Muscle of leg (tissue), 11 donors: ENCODE measurements around the gene ZFP1. TPM values are rescaled to one million over a fixed set of nuclear protein-coding genes. Genes with fewer than 3 reads are reported as not detected.
"Not testable (repeated sequence)": the region's sequence is repeated elsewhere in the genome, so short reads cannot be mapped to it uniquely, and the experiment has no call there.

Experiments used
- DNase-seq: peaks from one replicate; pipeline ENCODE4 v3.0.0; 2013
- H3K27ac ChIP-seq: one replicate; pipeline ENCODE4 v1.5.1; 2013; ENCODE audit warnings: mild to moderate bottlenecking, low read length, control low read depth
- H3K27me3 ChIP-seq: one replicate; pipeline ENCODE4 v1.6.1; 2013; ENCODE audit warnings: low read length; ENCODE audit not compliant: control insufficient read depth, insufficient read depth
- H3K36me3 ChIP-seq: one replicate; pipeline ENCODE4 v1.6.1; 2013; ENCODE audit warnings: low read length; ENCODE audit not compliant: control insufficient read depth, insufficient read depth
- H3K4me1 ChIP-seq: one replicate; pipeline ENCODE4 v1.6.1; 2013; ENCODE audit warnings: low read length; ENCODE audit not compliant: control insufficient read depth, insufficient read depth
- H3K4me3 ChIP-seq: one replicate; pipeline ENCODE4 v1.5.1; 2013; ENCODE audit warnings: low read length, control low read depth
- H3K9me3 ChIP-seq: replicated peaks from 2 replicates; pipeline ENCODE4 v1.6.1; 2013; ENCODE audit warnings: low read depth, low read length; ENCODE audit not compliant: control insufficient read depth
- WGBS: methylation state at CpG from one replicate; pipeline ENCODE4 v1.1.5; 2013; ENCODE audit warnings: missing lambda C conversion rate; ENCODE audit not compliant: insufficient coverage; 5-methylcytosine and 5-hydroxymethylcytosine counted together
- polyA plus RNA-seq, 8 donors: library from polyadenylated mRNA; unstranded; fragments of 120-200 nt; gene quantifications; one replicate each; pipeline versions ENCODE4 v1.2.1 to v1.2.3, GENCODE V29; 2013; ENCODE audit warnings: inconsistent platforms in 1 of 8, low replicate concordance in 1 of 8; ENCODE audit not compliant: insufficient read length in 8 of 8, insufficient read depth in 1 of 8
- total RNA-seq: library from RNA; stranded (reverse); fragments of 120-200 nt; gene quantifications from one replicate; pipeline ENCODE4 v1.2.4, GENCODE V29; 2013

The ZFP1 gene
- total and polyA plus RNA-seq, 9 donors: 10.4 to 17.2 (median 14.2) TPM

GRCh38 chr16:75121949-75122568, 26.3 kb upstream of the ZFP1 start:
- WGBS: 100% methylated on average over 5 of the region's 6 CpGs
- Histone ChIP-seq H3K4me1 (no peaks in the 10 kb centered on the region), H3K4me3 (no peak overlapping the region), H3K27ac (no peak overlapping the region), H3K27me3 (no peaks in the 10 kb centered on the region), H3K9me3 (peaks cover 4% of the 10 kb centered on the region), H3K36me3 (no peaks in the 10 kb centered on the region)
- no peak for DNase-seq

DNA sequence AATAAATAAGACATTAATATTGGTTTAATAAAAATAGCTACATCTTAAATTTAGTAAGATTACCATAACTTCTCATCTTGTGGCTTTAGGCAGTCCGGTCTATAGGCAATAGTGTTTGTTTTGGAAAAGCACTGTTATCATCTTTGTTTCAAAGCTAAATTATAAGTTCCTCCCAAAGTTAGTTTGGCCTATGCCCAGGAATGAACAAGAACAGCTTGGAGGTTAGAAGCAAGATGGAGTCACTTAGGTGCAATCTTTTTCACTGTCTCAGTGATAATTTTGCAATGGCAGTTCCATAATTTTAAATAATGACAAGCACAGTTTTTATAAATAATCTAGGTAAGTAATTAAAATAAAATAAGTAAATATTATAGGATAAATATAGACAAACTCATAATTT, 25.7 kb upstream of the ZFP1 start:
- Histone ChIP-seq H3K4me3 (no peak overlapping the region), H3K27ac (no peak overlapping the region), H3K36me3 (no peaks in the 10 kb centered on the region), H3K9me3 (peaks cover 4% of the 10 kb centered on the region), H3K4me1 (no peaks in the 10 kb centered on the region), H3K27me3 (no peaks in the 10 kb centered on the region)
- no peak for DNase-seq
- no CpG with 5 or more reads among the region's 1 CpG for WGBS

- Histone ChIP-seq H3K4me3 (no peak overlapping the region), H3K27me3 (no peaks in the 10 kb centered on the region), H3K9me3 (no peaks in the 10 kb centered on the region), H3K27ac (no peak overlapping the region), H3K36me3 (no peaks in the 10 kb centered on the region), H3K4me1 (no peaks in the 10 kb centered on the region)
- DNase-seq: no peak
- WGBS: no CpG with 5 or more reads among the region's 4 CpGs
These were observed 20.5 kb upstream of the ZFP1 start for GRCh38 chr16:75127713-75128415.

DNA sequence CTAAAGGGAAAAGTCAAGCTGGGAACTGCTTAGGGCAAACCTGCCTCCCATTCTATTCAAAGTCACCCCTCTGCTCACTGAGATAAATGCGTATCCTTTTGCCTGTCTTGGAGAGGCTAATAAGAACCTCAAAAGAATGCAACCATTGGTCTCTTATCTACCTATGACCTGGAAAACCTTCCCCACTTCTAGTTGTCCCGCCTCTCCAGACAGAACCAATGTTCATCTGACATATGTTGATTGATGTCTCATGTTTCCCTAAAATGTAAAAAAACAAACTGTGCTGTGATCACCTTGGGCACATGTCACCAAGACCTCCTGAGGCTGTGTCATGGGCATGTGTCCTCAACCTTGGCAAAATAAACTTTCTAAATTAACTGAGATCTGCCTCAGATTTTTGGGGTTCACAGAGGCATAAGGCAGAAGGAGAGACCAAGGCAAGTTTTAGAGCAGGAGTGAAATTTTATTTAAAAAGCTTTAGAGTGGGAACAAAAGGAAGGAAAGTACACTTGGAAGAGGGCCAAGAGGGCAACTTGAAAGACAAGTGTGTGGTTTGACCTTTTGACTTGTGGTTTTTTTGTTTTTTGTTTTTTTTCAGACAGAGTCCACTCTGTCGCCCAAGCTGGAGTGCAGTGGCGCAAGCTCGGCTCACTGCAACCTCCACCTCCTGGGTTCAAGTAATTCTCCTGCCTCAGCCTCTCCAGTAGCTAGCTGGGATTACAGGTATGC, 18.7 kb upstream of the ZFP1 start:
- not testable (repeated sequence) for H3K4me3 ChIP-seq

GRCh38 chr16:75130150-75130771, 18.1 kb upstream of the ZFP1 start:
- 98% methylated on average over 5 of the region's 9 CpGs for WGBS
- no peaks in the 10 kb centered on the region for H3K4me1 ChIP-seq
- no peaks in the 10 kb centered on the region for H3K9me3 ChIP-seq
- no peak overlapping the region for H3K27ac ChIP-seq
- no peaks in the 10 kb centered on the region for H3K27me3 ChIP-seq
- no peak overlapping the region for H3K4me3 ChIP-seq
- no peak for DNase-seq
- H3K36me3 ChIP-seq: no peaks in the 10 kb centered on the region

More for the DNA sequence above, 18.7 kb upstream of the ZFP1 start:
- H3K27ac ChIP-seq, DNase-seq, H3K9me3 ChIP-seq, H3K27me3 ChIP-seq, H3K4me1 ChIP-seq, H3K36me3 ChIP-seq: not testable (repeated sequence)
- 80% methylated on average over 1 of the region's 5 CpGs for WGBS

DNA sequence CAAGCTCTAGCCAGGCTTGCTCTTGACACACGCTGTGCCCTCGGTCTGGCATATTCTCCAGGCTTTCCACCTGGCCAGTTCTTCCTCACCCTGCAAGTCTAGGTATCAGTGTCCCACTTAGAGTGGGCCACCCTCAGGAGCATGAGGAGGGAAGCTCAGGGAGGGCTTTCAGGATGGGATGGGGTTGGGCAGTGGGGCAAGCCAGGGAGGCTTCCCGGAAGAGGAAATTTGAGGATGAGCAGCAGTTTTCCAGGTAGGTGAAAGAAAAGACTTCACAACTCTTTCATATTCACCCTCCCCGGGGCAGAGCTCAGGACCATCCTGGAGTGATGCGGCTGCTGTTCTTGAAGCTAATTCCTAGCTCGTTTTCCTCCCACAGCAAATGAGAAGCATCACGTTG, 17.2 kb upstream of the ZFP1 start:
- no peak for DNase-seq
- H3K4me3 ChIP-seq: no peak overlapping the region
- no peaks in the 10 kb centered on the region for H3K27me3 ChIP-seq
- no peak overlapping the region for H3K27ac ChIP-seq
- H3K4me1 ChIP-seq: no peaks in the 10 kb centered on the region
- WGBS: 51% methylated on average over 4 of the region's 7 CpGs
- H3K9me3 ChIP-seq: no peaks in the 10 kb centered on the region
- no peaks in the 10 kb centered on the region for H3K36me3 ChIP-seq

GRCh38 chr16:75138233-75138632, 10.1 kb upstream of the ZFP1 start:
- no peak for DNase-seq
- H3K4me1 ChIP-seq: no peaks in the 10 kb centered on the region
- H3K4me3 ChIP-seq: no peak overlapping the region
- no peaks in the 10 kb centered on the region for H3K27me3 ChIP-seq
- no peaks in the 10 kb centered on the region for H3K36me3 ChIP-seq
- no peak overlapping the region for H3K27ac ChIP-seq
- WGBS: no CpG with 5 or more reads among the region's 8 CpGs
- no peaks in the 10 kb centered on the region for H3K9me3 ChIP-seq

- DNase-seq: no peak
- Histone ChIP-seq H3K4me3 (no peak overlapping the region), H3K36me3 (no peaks in the 10 kb centered on the region), H3K27me3 (no peaks in the 10 kb centered on the region), H3K4me1 (no peaks in the 10 kb centered on the region), H3K9me3 (no peaks in the 10 kb centered on the region), H3K27ac (no peak overlapping the region)
- WGBS: 42% methylated on average over 8 of the region's 9 CpGs
These were observed 9.7 kb upstream of the ZFP1 start for GRCh38 chr16:75138636-75139035.

GRCh38 chr16:75139498-75139897, 8.8 kb upstream of the ZFP1 start:
- Histone ChIP-seq H3K4me3 (no peak overlapping the region), H3K9me3 (no peaks in the 10 kb centered on the region), H3K27me3 (no peaks in the 10 kb centered on the region), H3K36me3 (no peaks in the 10 kb centered on the region), H3K4me1 (no peaks in the 10 kb centered on the region), H3K27ac (no peak overlapping the region)
- DNase-seq: no peak
- WGBS: no CpG with 5 or more reads among the region's 5 CpGs

DNA sequence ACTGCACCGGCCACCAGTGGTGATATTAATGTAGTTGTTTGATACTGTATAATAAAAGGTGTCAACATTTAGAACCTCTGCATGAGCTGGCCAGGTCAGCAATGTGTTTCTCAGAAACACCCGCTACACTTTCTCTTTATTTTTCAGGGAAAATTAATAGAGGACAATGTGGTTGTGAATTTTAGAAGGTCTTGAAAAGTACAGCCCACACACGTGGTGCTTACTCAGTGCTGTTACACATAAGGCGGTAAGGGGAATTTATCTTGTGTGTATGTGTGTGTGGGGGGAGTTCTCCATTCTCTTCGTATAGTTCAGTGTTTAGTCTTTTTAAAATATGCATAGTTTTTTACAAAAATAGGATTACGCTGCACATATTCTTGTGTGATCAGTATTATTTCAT, 4.4 kb upstream of the ZFP1 start:
- WGBS: 67% methylated on average over 1 of the region's 6 CpGs
- Histone ChIP-seq H3K27me3 (no peaks in the 10 kb centered on the region), H3K27ac (no peak overlapping the region), H3K36me3 (no peaks in the 10 kb centered on the region), H3K4me1 (no peaks in the 10 kb centered on the region), H3K9me3 (no peaks in the 10 kb centered on the region), H3K4me3 (no peak overlapping the region)
- no peak for DNase-seq
